Measurements from ENCODE around the gene PPFIA3.

DNA sequence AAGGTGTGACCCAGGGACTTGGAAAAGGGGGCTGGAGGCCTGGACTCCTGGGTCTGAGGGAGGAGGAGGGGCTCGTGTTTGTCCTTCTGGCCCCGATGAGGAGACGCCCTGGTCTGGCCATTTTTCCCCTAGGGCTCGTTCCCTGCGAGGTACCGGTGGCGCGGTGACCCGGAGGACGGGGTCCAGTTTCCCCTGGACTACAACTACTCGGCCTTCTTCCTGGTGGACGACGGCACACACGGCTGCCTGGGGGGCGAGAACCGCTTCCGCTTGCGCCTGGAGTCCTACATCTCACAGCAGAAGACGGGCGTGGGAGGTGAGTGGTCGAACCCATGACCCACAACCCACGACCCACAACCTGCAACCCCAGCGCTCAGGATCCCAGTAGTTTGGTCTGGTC is 49.1 kb downstream of the PPFIA3 start:
- TF ChIP-seq, protein P1, sequence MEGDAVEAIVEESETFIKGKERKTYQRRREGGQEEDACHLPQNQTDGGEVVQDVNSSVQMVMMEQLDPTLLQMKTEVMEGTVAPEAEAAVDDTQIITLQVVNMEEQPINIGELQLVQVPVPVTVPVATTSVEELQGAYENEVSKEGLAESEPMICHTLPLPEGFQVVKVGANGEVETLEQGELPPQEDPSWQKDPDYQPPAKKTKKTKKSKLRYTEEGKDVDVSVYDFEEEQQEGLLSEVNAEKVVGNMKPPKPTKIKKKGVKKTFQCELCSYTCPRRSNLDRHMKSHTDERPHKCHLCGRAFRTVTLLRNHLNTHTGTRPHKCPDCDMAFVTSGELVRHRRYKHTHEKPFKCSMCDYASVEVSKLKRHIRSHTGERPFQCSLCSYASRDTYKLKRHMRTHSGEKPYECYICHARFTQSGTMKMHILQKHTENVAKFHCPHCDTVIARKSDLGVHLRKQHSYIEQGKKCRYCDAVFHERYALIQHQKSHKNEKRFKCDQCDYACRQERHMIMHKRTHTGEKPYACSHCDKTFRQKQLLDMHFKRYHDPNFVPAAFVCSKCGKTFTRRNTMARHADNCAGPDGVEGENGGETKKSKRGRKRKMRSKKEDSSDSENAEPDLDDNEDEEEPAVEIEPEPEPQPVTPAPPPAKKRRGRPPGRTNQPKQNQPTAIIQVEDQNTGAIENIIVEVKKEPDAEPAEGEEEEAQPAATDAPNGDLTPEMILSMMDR (conservative IDR thresholded peaks at IDR 0.05 in 1 of 2, IDR thresholded peaks at IDR 0.05 in 1 of 2; ENCODE audit: extremely low read depth in 1 of 2, insufficient read depth in 1 of 2, low read depth in 1 of 2, low read length in 2 of 2): no peak
- TF ChIP-seq EZH2 (IDR thresholded peaks at IDR 0.05; ENCODE audit: borderline replicate concordance, low read length): no peak
